Measurements from ENCODE around the gene ZMYND8. TPM values are rescaled to one million over a fixed set of nuclear protein-coding genes. Genes with fewer than 3 reads are reported as not detected.
"Not testable (repeated sequence)": the region's sequence is repeated elsewhere in the genome, so short reads cannot be mapped to it uniquely, and the experiment has no call there.

Gene ZMYND8
- total RNA-seq, 2 experiments from 2014 or later, result 30.3 to 33.0 TPM

DNA sequence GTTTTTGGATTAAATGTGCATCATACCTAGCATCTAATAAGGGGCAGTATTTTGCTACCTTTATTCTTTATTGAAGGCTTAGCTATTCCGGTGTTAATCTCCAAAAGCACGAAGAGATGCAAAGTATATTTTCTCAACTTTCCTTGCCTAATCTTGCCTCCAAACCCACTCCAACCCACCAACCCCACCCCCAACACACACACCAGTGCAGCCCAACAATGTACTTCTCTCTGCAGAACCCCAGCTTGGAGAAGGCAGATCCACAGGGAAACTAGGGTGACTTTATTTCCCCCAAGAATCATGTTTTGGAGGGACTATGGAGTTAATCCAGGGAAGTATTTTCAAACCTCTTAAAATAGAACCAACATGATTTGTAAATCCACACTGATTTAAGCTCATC, 73.6 kb downstream of the ZMYND8 start:
- Mint-ChIP-seq H3K27me3 (ENCODE audit: low read depth) (no peaks in the 10 kb centered on the region), H3K4me3 (no peak overlapping the region), H3K4me1 (ENCODE audit: low read depth) (no peaks in the 10 kb centered on the region), H3K9me3 (no peaks in the 10 kb centered on the region), H3K36me3 (ENCODE audit: low read depth) (peaks cover 26% of the 10 kb centered on the region), H3K27ac (no peak overlapping the region)
- DNase-seq, result no peak
- CTCF ChIA-PET, result interaction anchor here (0.8 to 2.6 kb wide), 4 partner anchors 11 to 137 kb away, joined by 3 to 10 read pairs (median 4); no protein-coding TSS in a partner anchor
- intact Hi-C loops (cut with micrococcal nuclease), result no loop called here

DNA sequence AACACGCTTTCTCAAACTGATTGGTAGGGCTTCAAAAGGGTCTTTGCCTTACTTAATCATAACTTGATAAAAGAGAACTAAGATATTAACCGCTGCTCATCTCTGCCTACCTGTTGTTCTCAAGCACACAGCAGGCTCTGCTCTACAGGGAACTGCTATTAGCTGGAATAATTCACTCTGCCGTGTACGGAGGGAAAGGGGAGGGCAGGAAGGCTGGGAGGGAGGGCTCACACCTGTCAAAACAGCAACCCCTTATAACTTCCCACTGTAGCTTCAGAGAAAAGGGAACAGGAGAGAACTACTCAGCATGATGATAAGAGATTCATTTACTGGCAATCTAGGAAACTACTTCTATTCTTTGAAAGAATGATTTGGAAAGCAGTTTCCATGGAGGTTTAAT, 75.1 kb downstream of the ZMYND8 start:
- intact Hi-C loops (cut with micrococcal nuclease), result no loop called here
- CTCF ChIA-PET, result interaction anchor here (1.0 to 2.6 kb wide), 2 partner anchors 9 to 103 kb away, joined by 8 to 10 read pairs; no protein-coding TSS in a partner anchor
- Mint-ChIP-seq H3K27me3 (ENCODE audit: low read depth) (no peaks in the 10 kb centered on the region), H3K27ac (peak overlapping the region; percentile 65), H3K9me3 (no peaks in the 10 kb centered on the region), H3K4me1 (ENCODE audit: low read depth) (peaks cover 7% of the 10 kb centered on the region), H3K4me3 (no peak overlapping the region), H3K36me3 (ENCODE audit: low read depth) (peaks cover 30% of the 10 kb centered on the region)
- DNase-seq, result no peak

DNA sequence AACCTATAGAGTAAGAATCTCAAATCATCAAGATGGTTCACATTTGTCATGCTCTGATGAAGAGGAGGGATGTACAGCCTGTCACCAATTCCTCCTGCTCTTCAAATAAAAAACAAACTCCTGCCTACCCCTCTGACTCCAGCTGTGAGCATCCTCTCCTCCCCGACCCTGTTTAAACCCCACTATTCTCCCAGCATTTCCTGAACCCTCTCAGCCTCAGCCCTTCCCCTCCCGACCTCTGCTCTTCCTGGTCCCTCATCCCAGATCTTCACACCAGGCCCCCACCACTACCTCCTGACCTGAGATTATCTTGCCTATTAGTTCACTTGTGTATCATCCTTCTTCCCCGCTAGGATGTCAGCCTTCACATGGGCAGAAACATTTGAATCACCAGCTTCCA, 75.8 kb downstream of the ZMYND8 start:
- Mint-ChIP-seq H3K27me3 (ENCODE audit: low read depth) (no peaks in the 10 kb centered on the region), H3K4me3 (no peak overlapping the region), H3K4me1 (ENCODE audit: low read depth) (peaks cover 14% of the 10 kb centered on the region), H3K36me3 (ENCODE audit: low read depth) (peaks cover 36% of the 10 kb centered on the region), H3K9me3 (no peaks in the 10 kb centered on the region), H3K27ac (peak overlapping the region; percentile 6)
- DNase-seq, result no peak
- CTCF ChIA-PET, result interaction anchor here (0.9 to 2.6 kb wide), 3 partner anchors 8 to 103 kb away, joined by 3 to 10 read pairs (median 9); no protein-coding TSS in a partner anchor
- intact Hi-C loops (cut with micrococcal nuclease), result no loop called here

DNA sequence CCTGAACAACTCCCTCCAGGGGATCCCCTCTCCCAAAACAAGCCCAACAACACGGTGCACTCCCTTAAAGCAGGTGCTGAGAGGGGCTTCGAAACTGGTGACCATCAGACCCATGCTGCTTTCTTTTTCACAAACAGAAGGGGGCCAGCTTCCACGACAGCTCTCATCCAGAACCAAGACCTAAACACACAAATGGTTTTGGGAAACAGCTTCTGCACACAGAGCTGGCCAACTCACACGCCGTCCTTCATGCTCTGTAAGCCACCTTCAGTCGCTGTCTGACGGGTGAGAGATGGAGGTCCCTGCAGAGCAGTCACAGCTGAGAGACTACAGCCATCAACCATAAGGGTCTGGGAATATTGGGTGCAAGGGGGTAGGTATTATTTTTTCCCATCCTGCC, 76.3 kb downstream of the ZMYND8 start:
- no peak overlapping the region for H3K27ac Mint-ChIP-seq
- H3K4me3 Mint-ChIP-seq, result no peak overlapping the region
- CTCF ChIA-PET, result interaction anchor here (0.9 to 1.1 kb wide), 2 partner anchors 86 to 104 kb away, joined by 3 to 9 read pairs; no protein-coding TSS in a partner anchor
- no peaks in the 10 kb centered on the region for H3K9me3 Mint-ChIP-seq
- H3K36me3 Mint-ChIP-seq (ENCODE audit: low read depth), result peaks cover 39% of the 10 kb centered on the region
- intact Hi-C loops (cut with micrococcal nuclease), result no loop called here
- no peaks in the 10 kb centered on the region for H3K27me3 Mint-ChIP-seq (ENCODE audit: low read depth)
- DNase-seq, result no peak
- peaks cover 19% of the 10 kb centered on the region for H3K4me1 Mint-ChIP-seq (ENCODE audit: low read depth)

DNA sequence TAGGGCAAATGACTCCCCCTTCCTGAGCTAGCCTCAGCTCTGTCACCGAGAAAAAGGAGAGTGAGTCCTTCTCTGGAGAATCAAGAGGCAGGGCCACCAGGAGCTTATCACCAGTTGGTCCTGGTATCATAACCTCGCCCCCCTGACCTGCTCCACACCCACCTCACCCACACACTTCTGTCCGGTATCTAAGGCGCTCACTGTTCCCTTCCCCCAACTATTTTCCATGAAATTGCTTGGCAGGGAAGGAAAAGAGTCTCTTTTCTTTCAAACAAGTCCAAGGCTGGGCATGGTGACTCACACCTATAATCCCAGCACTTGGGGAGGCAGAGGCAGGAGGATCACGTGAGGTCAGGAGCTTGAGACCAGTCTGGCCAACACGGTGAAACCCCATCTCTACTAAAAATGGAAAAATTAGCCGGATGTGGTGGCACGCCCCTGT, 77.6 kb downstream of the ZMYND8 start:
- CTCF ChIA-PET, result interaction anchor here (1.3 to 10.3 kb wide), 2 partner anchors 16 to 105 kb away, joined by 3 to 391 read pairs; no protein-coding TSS in a partner anchor
- Mint-ChIP-seq H3K4me1 (ENCODE audit: low read depth) (peaks cover 30% of the 10 kb centered on the region), H3K27me3 (ENCODE audit: low read depth) (no peaks in the 10 kb centered on the region), H3K27ac (no peak overlapping the region), H3K9me3 (no peaks in the 10 kb centered on the region), H3K4me3 (no peak overlapping the region), H3K36me3 (ENCODE audit: low read depth) (peaks cover 38% of the 10 kb centered on the region)
- intact Hi-C loops (cut with micrococcal nuclease), result no loop called here
- no peak for DNase-seq

DNA sequence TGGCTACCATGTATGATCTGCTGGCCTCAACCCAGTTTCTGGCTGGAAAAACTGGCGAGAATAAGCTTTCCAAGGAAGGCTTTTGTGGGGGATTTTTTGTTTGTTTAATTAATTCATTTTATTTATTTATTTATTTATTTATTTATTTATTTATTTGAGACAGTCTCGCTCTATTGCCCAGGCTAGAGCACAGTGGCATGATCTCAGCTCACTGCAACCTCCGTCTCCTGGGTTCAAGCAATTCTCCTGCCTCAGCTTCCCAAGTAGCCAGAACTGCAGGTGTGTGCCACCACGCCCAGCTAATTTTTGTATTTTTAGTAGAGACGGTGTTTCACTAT, 79.0 kb downstream of the ZMYND8 start:
- H3K27ac Mint-ChIP-seq; DNase-seq; H3K27me3 Mint-ChIP-seq (ENCODE audit: low read depth); H3K4me3 Mint-ChIP-seq; intact Hi-C loops (cut with micrococcal nuclease); H3K9me3 Mint-ChIP-seq: not testable (repeated sequence)
- CTCF ChIA-PET, result interaction anchor here (0.7 to 10.3 kb wide), 2 partner anchors 106 to 336 kb away, joined by 3 to 391 read pairs; no protein-coding TSS in a partner anchor
- Mint-ChIP-seq H3K4me1 (ENCODE audit: low read depth) (peaks cover 43% of the 10 kb centered on the region), H3K36me3 (ENCODE audit: low read depth) (peaks cover 36% of the 10 kb centered on the region)

DNA sequence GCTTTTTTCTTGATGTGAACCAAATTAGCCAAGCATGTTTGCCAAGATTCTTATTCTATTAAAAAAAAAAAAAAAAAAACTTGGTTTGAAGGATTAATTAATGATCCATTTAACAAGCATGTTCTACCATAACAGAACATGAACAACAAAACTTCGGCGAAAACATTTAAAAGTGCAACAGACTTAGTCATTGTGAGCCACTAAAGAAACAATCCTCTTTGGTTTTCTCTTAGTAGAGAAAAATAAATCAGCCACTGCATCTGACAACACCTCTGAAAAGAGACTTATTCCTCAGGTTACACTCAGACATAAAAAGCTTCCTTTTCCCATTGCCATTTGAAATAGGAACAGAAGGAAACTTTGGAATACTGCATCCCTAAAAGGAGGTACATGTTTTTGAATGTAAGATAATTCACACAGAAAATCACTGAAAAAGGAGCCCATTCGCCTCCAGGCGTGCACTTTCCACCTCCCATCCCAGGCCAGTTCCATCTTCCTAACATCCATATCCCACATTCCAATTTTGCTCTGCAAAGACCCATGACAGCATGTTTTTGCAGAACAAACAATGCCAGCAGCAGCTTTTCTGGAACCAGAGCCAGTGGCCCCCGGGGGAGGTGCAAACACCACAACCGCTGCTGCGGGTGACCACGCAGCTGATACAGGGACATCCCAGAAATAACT, 79.5 kb downstream of the ZMYND8 start:
- Mint-ChIP-seq H3K9me3 (no peaks in the 10 kb centered on the region), H3K4me3 (no peak overlapping the region)
- intact Hi-C loops (cut with micrococcal nuclease), result no loop called here

DNA sequence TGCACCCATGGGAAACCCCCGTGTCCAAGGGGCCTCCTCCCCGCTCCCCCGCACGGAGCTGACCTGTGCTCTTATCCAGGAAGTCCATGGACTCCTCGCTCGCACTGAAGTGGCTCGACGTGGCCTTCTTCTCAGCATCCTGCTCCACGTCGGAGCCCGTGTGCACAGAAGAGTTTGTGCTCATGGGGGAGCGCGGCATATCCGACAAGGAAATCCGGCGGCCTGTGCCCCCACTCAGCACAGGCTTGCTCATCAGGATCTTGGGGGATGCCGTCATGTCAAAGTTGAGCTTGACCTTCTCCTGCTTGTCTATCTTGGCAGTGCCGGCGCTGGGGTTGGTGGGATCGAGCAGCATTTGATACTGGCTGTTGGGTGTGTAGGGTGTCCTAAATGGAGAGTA, 80.2 kb downstream of the ZMYND8 start:
- Mint-ChIP-seq H3K9me3 (no peaks in the 10 kb centered on the region), H3K4me1 (ENCODE audit: low read depth) (peaks cover 44% of the 10 kb centered on the region), H3K36me3 (ENCODE audit: low read depth) (peaks cover 30% of the 10 kb centered on the region), H3K27me3 (ENCODE audit: low read depth) (no peaks in the 10 kb centered on the region), H3K4me3 (no peak overlapping the region), H3K27ac (no peak overlapping the region)
- intact Hi-C loops (cut with micrococcal nuclease), result no loop called here
- CTCF ChIA-PET, result interaction anchor here (10.3 kb wide), 1 partner anchor 107 kb away, joined by 391 read pairs; no protein-coding TSS in a partner anchor
- DNase-seq, result no peak

More for the DNA sequence above, 79.5 kb downstream of the ZMYND8 start:
- Mint-ChIP-seq H3K27ac (peak overlapping the region; percentile 38), H3K4me1 (ENCODE audit: low read depth) (peaks cover 44% of the 10 kb centered on the region), H3K36me3 (ENCODE audit: low read depth) (peaks cover 34% of the 10 kb centered on the region), H3K27me3 (ENCODE audit: low read depth) (no peaks in the 10 kb centered on the region)
- DNase-seq, result no peak
- CTCF ChIA-PET, result interaction anchor here (0.7 to 10.3 kb wide), 2 partner anchors 107 to 336 kb away, joined by 3 to 391 read pairs; no protein-coding TSS in a partner anchor

DNA sequence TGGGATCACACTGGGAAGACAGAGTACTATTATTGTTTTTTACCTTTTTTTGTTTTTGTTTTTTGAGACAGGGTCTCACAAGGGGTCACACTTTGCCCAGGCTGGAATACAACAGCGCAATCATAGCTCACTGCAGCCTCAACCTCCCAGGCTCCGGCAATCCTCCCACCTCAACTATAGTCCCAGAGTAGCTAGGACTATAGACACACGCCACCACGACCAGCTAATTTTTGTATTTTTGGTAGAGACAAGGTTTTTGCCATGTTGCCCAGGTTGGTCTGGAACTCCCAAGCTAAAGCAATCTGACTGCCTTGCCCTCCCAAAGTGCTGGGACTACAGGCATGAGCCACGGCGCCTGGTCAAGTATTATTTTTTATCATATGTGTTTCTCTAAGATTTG, 81.0 kb downstream of the ZMYND8 start:
- Mint-ChIP-seq H3K27me3 (ENCODE audit: low read depth) (no peaks in the 10 kb centered on the region), H3K4me3 (no peak overlapping the region), H3K9me3 (no peaks in the 10 kb centered on the region), H3K36me3 (ENCODE audit: low read depth) (peaks cover 30% of the 10 kb centered on the region), H3K4me1 (ENCODE audit: low read depth) (peaks cover 44% of the 10 kb centered on the region), H3K27ac (peak overlapping the region; percentile 96)
- intact Hi-C loops (cut with micrococcal nuclease), result no loop called here
- DNase-seq, result no peak
- CTCF ChIA-PET, result interaction anchor here (1.3 to 10.3 kb wide), 3 partner anchors 41 to 345 kb away, joined by 4 to 391 read pairs (median 8); no protein-coding TSS in a partner anchor

DNA sequence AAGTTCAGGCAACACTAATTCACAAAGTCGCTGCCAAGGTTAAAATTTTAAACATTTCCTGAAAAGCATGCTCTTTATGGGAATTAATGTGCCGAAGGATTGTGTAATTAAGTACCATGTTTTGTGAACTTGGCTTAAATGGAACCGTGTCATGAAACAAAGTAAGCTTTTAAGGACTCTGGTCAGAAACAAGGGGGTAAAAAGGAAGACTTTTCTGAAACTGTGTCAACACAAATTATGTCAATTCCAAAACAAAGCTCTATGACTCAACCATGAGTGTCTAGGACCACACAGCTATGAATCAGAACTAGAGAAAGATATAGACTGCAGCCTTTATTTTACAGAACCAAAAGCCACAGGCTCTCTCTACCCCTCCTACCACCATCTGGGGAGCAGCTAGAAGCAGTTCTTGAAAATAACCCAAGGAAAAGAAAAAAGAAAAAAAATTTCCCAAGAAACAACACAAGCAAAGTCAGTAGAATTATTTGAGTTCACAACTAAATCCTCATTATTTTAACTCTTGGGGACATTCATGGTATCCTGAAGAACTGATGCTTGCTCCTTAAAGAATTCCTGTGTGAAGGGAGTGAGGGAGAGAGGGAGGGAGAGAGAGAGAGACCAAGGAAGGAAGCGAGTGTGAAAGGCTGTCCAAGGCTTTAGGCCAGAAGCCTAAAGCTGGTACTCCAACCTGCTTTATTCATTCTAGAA, 81.9 kb downstream of the ZMYND8 start:
- H3K36me3 Mint-ChIP-seq (ENCODE audit: low read depth), result peaks cover 33% of the 10 kb centered on the region
- H3K4me3 Mint-ChIP-seq, result peak overlapping the region; percentile 47
- no peaks in the 10 kb centered on the region for H3K9me3 Mint-ChIP-seq
- peak; percentile 59 for DNase-seq
- peaks cover 44% of the 10 kb centered on the region for H3K4me1 Mint-ChIP-seq (ENCODE audit: low read depth)
- CTCF ChIA-PET, result interaction anchor here (0.6 to 10.3 kb wide), 15 partner anchors 22 to 443 kb away, joined by 4 to 391 read pairs (median 8); no protein-coding TSS in a partner anchor
- H3K27me3 Mint-ChIP-seq (ENCODE audit: low read depth), result no peaks in the 10 kb centered on the region
- intact Hi-C loops (cut with micrococcal nuclease), result loop anchor here (1.0 kb wide), 6 partner anchors 43 to 347 kb away; partner anchors contain the start of gene ZMYND8
- peak overlapping the region; percentile 96 for H3K27ac Mint-ChIP-seq

DNA sequence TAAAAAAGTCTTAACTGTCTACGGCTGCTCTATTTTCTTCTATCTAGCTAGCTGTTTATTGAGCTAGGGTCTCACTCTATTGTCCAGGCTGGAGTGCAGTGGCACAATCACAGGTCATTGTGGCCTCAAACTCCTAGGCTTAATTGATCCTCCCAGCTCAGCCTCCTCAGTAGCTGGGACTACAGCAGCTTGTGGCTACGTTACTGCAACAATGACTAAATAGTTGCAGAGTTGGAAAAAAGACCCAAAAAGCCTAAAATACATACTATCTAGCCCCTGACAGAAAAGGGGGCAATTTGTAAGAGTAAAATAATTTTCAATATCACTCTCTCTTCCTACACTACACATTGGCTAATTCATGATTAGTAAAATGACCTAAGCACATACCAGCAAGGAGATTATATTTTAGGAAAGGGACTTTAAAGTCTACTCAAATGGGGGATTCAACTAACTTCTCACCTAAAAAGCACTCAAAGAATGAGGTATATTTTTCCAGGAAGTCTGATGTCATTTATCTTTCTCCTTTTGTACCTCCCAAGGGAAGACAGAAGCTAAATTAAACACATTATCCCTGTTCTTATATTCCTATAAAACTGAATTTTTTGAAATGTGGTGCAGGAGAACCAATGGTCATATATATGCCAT, 82.8 kb downstream of the ZMYND8 start:
- H3K9me3 Mint-ChIP-seq, result no peaks in the 10 kb centered on the region
- intact Hi-C loops (cut with micrococcal nuclease), result loop anchor here (1.0 kb wide), 7 partner anchors 44 to 348 kb away; partner anchors contain the start of gene ZMYND8
- peak overlapping the region; percentile 96 for H3K27ac Mint-ChIP-seq
- H3K4me3 Mint-ChIP-seq, result no peak overlapping the region
- H3K36me3 Mint-ChIP-seq (ENCODE audit: low read depth), result peaks cover 34% of the 10 kb centered on the region
- CTCF ChIA-PET, result interaction anchor here (0.6 to 10.3 kb wide), 46 partner anchors 8 to 804 kb away, joined by 3 to 391 read pairs (median 6); partner anchors contain the start of genes NCOA3 and ZMYND8
- peaks cover 44% of the 10 kb centered on the region for H3K4me1 Mint-ChIP-seq (ENCODE audit: low read depth)
- H3K27me3 Mint-ChIP-seq (ENCODE audit: low read depth), result no peaks in the 10 kb centered on the region
- no peak for DNase-seq
